Esophagus (tissue), 2 donors: Measurements from ENCODE around the gene HEBP1. TPM values are rescaled to one million over a fixed set of nuclear protein-coding genes. Genes with fewer than 3 reads are reported as not detected.
"Not testable (repeated sequence)": the region's sequence is repeated elsewhere in the genome, so short reads cannot be mapped to it uniquely, and the experiment has no call there.

ENCODE experiments used
- H3K27ac ChIP-seq, 2 donors: one replicate each; pipeline ENCODE4 v1.5.1; 2013; ENCODE audit warnings: low read depth in 2 of 2, mild to moderate bottlenecking in 2 of 2, inconsistent platforms in 1 of 2, low read length in 1 of 2, moderate library complexity in 1 of 2
- H3K27me3 ChIP-seq, 2 donors: one replicate each; pipeline ENCODE4 v1.6.1; 2013; ENCODE audit warnings: low read length in 2 of 2, control low read depth in 1 of 2, mild to moderate bottlenecking in 1 of 2; ENCODE audit not compliant: insufficient read depth in 2 of 2, control insufficient read depth in 1 of 2
- H3K36me3 ChIP-seq, 2 donors: one replicate each; pipeline ENCODE4 v1.6.1; 2013; ENCODE audit warnings: low read length in 1 of 2; ENCODE audit not compliant: control insufficient read depth in 2 of 2, insufficient read depth in 2 of 2
- H3K4me1 ChIP-seq, 2 donors: one replicate each; pipeline ENCODE4 v1.6.1; 2013; ENCODE audit warnings: low read length in 1 of 2; ENCODE audit not compliant: control insufficient read depth in 2 of 2, insufficient read depth in 2 of 2
- H3K4me3 ChIP-seq, 2 donors: one replicate each; pipeline ENCODE4 v1.5.1; 2013; ENCODE audit warnings: low read length in 2 of 2, mild to moderate bottlenecking in 2 of 2, low read depth in 1 of 2, moderate library complexity in 1 of 2
- H3K9me3 ChIP-seq, 2 donors: one replicate each; pipeline ENCODE4 v1.6.1; 2013; ENCODE audit warnings: mild to moderate bottlenecking in 2 of 2, low read depth in 1 of 2, low read length in 1 of 2, moderate library complexity in 1 of 2; ENCODE audit not compliant: control insufficient read depth in 2 of 2, insufficient read depth in 1 of 2
- WGBS, 2 donors: extraction: QIAGEN DNeasy Blood & Tissue Kit; methylation state at CpG; one replicate each; pipeline ENCODE4 v1.1.7; 2013; 5-methylcytosine and 5-hydroxymethylcytosine counted together
- polyA plus RNA-seq, 2 donors: library from polyadenylated mRNA; stranded (reverse); fragments of 200-250 nt; gene quantifications; one replicate each; pipeline ENCODE4 v1.2.3, GENCODE V29; 2013
- donor health status: healthy with polysubstance abuse.
- donor health status: Bipolar disorder and iron deficiency.

Gene HEBP1
- polyA plus RNA-seq, 2 donors, result 28.6 to 39.1 TPM

- no peaks in the 10 kb centered on the region for H3K4me1 ChIP-seq
- no peaks in the 10 kb centered on the region for H3K9me3 ChIP-seq
- no peaks in the 10 kb centered on the region for H3K27me3 ChIP-seq
- no peaks in the 10 kb centered on the region for H3K36me3 ChIP-seq
- 79 to 91% methylated on average over 4 of the region's 4 CpGs for WGBS, 2 donors
- H3K4me3 ChIP-seq, result no peak overlapping the region
- H3K27ac ChIP-seq, result peak overlapping the region in 1 of 2 donors; percentile 61
Measured at GRCh38 chr12:13038491-13039161, 38.6 kb upstream of the HEBP1 start.

- no peaks in the 10 kb centered on the region for H3K36me3 ChIP-seq
- no peak overlapping the region for H3K27ac ChIP-seq
- no peaks in the 10 kb centered on the region for H3K9me3 ChIP-seq
- H3K27me3 ChIP-seq, result no peaks in the 10 kb centered on the region
- H3K4me3 ChIP-seq, result no peak overlapping the region
- WGBS, 2 donors, result 91 to 97% methylated on average over 3 of the region's 3 CpGs
- H3K4me1 ChIP-seq, result no peaks in the 10 kb centered on the region
Measured at GRCh38 chr12:13036881-13037280, 36.8 kb upstream of the HEBP1 start.

GRCh38 chr12:13035335-13035734, 35.3 kb upstream of the HEBP1 start:
- not testable (repeated sequence) for H3K27me3 ChIP-seq, H3K4me1 ChIP-seq, H3K4me3 ChIP-seq, H3K9me3 ChIP-seq, H3K27ac ChIP-seq, H3K36me3 ChIP-seq
- WGBS, 2 donors, result 71 to 74% methylated on average over 5 of the region's 5 CpGs

- H3K36me3 ChIP-seq, result no peaks in the 10 kb centered on the region
- H3K4me1 ChIP-seq, result no peaks in the 10 kb centered on the region
- H3K27ac ChIP-seq, result no peak overlapping the region
- H3K4me3 ChIP-seq, result no peak overlapping the region
- H3K27me3 ChIP-seq, result no peaks in the 10 kb centered on the region
- no peaks in the 10 kb centered on the region for H3K9me3 ChIP-seq
- 83 to 84% methylated on average over 5 of the region's 5 CpGs for WGBS, 2 donors
Measured at GRCh38 chr12:13033476-13033875, 33.4 kb upstream of the HEBP1 start.

GRCh38 chr12:13032164-13032563, 32.1 kb upstream of the HEBP1 start:
- no peaks in the 10 kb centered on the region for H3K9me3 ChIP-seq
- H3K36me3 ChIP-seq, result no peaks in the 10 kb centered on the region
- no peak overlapping the region for H3K4me3 ChIP-seq
- no peaks in the 10 kb centered on the region for H3K27me3 ChIP-seq
- H3K27ac ChIP-seq, result no peak overlapping the region
- no peaks in the 10 kb centered on the region for H3K4me1 ChIP-seq
- WGBS, 2 donors, result 90 to 91% methylated on average over 2 of the region's 2 CpGs

GRCh38 chr12:13030541-13031291, 30.7 kb upstream of the HEBP1 start:
- Histone ChIP-seq H3K4me3 (no peak overlapping the region), H3K27me3 (no peaks in the 10 kb centered on the region), H3K36me3 (no peaks in the 10 kb centered on the region), H3K27ac (no peak overlapping the region), H3K4me1 (no peaks in the 10 kb centered on the region), H3K9me3 (no peaks in the 10 kb centered on the region)
- 77 to 81% methylated on average over 9 of the region's 9 CpGs for WGBS, 2 donors

- WGBS, 2 donors, result 81% methylated on average over 4 of the region's 4 CpGs
- no peak overlapping the region for H3K27ac ChIP-seq
- no peaks in the 10 kb centered on the region for H3K36me3 ChIP-seq
- no peaks in the 10 kb centered on the region for H3K4me1 ChIP-seq
- no peaks in the 10 kb centered on the region for H3K27me3 ChIP-seq
- no peaks in the 10 kb centered on the region for H3K9me3 ChIP-seq
- no peak overlapping the region for H3K4me3 ChIP-seq
Measured at GRCh38 chr12:13028825-13029570, 28.9 kb upstream of the HEBP1 start.

GRCh38 chr12:13027508-13027907, 27.4 kb upstream of the HEBP1 start:
- Histone ChIP-seq H3K36me3 (no peaks in the 10 kb centered on the region), H3K4me1 (no peaks in the 10 kb centered on the region), H3K9me3 (no peaks in the 10 kb centered on the region), H3K27ac (no peak overlapping the region), H3K4me3 (no peak overlapping the region), H3K27me3 (no peaks in the 10 kb centered on the region)

- no peaks in the 10 kb centered on the region for H3K4me1 ChIP-seq
- no peak overlapping the region for H3K4me3 ChIP-seq
- no peaks in the 10 kb centered on the region for H3K9me3 ChIP-seq
- WGBS, 2 donors, result 70 to 78% methylated on average over 2 of the region's 2 CpGs
- no peaks in the 10 kb centered on the region for H3K36me3 ChIP-seq
- no peak overlapping the region for H3K27ac ChIP-seq
- H3K27me3 ChIP-seq, result no peaks in the 10 kb centered on the region
Measured at GRCh38 chr12:13027032-13027431, 27.0 kb upstream of the HEBP1 start.
